ENCODE measurements around the gene INPP4A.

INPP4A gene

GRCh38 chr2:98468621-98469236 lies 24.1 kb downstream of the INPP4A start:
- no peak for TF ChIP-seq CTCF (IDR thresholded peaks at IDR 0.05)

DNA sequence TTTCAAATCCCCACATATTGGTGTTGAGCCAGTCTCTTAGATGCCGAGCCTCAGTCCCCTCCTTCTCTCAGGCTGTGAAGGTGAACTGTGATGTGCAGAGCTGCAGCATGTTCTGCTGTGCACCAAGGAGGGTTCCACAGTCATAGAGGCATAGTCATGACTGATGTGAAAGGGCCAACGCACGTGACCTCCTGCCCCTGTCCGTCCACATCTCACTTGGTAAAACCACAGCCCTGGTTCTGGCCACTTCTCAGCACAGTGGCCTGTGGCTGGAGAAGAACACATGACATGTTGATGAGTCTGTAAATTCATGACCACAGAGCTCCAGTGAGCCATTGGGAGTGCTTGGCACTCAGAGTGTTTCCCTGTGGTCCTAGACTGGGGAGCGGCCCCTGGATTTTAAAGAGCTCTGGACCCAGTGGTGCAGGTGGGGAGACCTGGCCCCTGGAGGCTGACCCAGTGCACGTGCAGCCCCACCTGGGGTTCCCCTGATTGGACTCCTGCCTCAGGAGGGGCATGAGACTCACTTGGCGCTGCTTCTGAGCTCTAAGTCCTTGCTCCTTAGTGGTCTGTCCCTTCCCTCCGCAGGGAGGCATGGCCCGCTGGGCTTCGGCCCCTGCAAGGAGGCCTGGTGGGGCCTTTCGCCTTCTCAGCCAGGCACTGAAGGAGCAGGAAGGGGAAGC lies 25.3 kb downstream of the INPP4A start:
- H3K27ac ChIP-seq: no peak overlapping the region
- TF ChIP-seq CTCF (IDR thresholded peaks at IDR 0.05) (no peak), ZFX (IDR thresholded peaks at IDR 0.05; ENCODE audit: borderline replicate concordance) (no peak)

More at GRCh38 chr2:98468621-98469236, 24.1 kb downstream of the INPP4A start:
- H3K27ac ChIP-seq: no peak overlapping the region

- TF ChIP-seq CTCF (IDR thresholded peaks at IDR 0.05): no peak
- H3K27ac ChIP-seq: no peak overlapping the region
These were observed 26.2 kb downstream of the INPP4A start for GRCh38 chr2:98470851-98471255.

DNA sequence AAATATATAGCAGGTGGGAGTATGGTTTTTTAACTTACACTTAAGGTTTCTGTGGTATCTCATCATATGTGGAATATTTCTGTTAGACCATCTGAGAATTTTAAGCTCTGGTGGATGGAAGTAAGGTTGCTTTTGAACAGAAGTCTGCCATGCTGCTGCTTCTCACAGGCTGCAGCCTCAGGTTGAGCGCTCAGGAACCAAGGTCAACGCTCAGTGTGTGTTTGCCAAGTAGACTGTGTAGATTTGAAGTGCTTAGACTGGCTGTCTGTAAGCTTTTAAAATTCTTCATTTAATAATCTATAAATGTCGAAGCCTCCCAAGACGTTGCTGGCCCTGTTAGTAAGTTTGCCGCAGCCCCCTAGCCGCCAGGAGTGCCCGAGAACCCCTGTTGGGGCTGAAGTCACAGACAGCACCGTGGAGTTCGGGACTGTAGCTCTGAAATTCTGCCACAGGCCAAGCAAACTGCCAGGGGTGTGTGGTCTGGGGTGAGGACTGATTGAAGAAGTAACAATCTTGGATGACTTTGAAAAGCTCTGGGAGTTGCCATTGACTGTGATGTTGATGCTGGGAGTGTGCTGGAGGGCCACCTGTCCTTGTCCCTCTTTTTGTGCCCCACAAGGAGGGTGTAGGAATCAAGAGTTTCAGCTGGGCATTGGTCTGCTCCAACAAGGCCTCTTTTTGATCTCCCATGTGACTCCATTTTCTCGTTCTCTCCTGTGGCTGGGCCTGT lies 26.9 kb downstream of the INPP4A start:
- H3K27ac ChIP-seq: no peak overlapping the region
- TF ChIP-seq CTCF (IDR thresholded peaks at IDR 0.05): no peak

GRCh38 chr2:98472132-98472650 lies 27.5 kb downstream of the INPP4A start:
- TF ChIP-seq CTCF (IDR thresholded peaks at IDR 0.05) (no peak), ZFX (IDR thresholded peaks at IDR 0.05; ENCODE audit: borderline replicate concordance) (no peak)
- no peak overlapping the region for H3K27ac ChIP-seq

DNA sequence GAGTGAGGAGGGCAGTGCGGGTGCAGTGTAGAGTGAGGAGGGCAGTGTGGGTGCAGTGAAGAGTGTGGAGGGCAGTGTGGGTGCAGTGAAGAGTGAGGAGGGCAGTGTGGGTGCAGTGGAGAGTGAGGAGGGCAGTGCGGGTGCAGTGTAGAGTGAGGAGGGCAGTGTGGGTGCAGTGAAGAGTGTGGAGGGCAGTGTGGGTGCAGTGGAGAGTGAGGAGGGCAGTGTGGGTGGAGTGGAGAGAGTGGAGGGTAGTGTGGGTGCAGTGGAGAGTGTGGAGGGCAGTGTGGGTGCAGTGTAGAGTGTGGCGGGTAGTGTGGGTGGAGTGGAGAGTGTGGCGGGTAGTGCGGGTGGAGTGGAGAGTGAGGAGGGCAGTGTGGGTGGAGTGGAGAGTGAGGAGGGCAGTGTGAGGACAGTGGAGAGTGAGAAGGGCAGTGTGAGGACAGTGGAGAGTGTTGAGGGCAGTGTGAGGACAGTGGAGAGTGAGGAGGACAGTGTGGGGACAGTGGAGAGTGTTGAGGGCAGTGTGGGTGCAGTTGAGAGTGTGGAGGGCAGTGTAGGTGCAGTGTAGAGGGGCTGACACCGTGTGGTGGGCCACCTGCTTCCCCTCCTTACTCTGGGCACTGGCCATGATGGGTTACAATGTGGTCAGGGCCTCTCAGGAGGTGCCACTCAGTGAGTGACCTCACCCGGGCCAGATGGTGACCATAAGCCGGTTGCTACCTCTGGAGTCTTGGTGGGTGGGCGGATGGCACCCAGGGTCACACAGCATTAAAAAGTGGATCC lies 28.5 kb downstream of the INPP4A start:
- no peak overlapping the region for H3K27ac ChIP-seq
- TF ChIP-seq ZFX (IDR thresholded peaks at IDR 0.05; ENCODE audit: borderline replicate concordance): no peak
- TF ChIP-seq CTCF (IDR thresholded peaks at IDR 0.05): no peak

Measured in 22Rv1 (cell line).